ENCODE results near the gene COASY.

The COASY gene

GRCh38 chr17:42574463-42574862 is 12.5 kb downstream of the COASY start:
- H3K4me1 ChIP-seq (ENCODE audit: control insufficient read depth, insufficient read depth, low read length): peaks cover 10% of the 10 kb centered on the region
- no peaks in the 10 kb centered on the region for H3K27me3 ChIP-seq (ENCODE audit: control insufficient read depth, insufficient read depth, low read length, poor library complexity, severe bottlenecking)
- WGBS, 2 experiments: 92 to 94% methylated on average over 3 of the region's 3 CpGs
- H3K36me3 ChIP-seq (ENCODE audit: control insufficient read depth, insufficient read depth, low read length): peaks cover 37% of the 10 kb centered on the region
- H3K9me3 ChIP-seq (ENCODE audit: control insufficient read depth, low read length): no peaks in the 10 kb centered on the region
- H3K27ac ChIP-seq (ENCODE audit: insufficient read depth, low read depth, low read length, poor library complexity, severe bottlenecking): no peak overlapping the region
- no peak overlapping the region for H3K4me3 ChIP-seq (ENCODE audit: insufficient read depth, low read depth, low read length)

GRCh38 chr17:42577140-42577531 is 15.2 kb downstream of the COASY start:
- no peaks in the 10 kb centered on the region for H3K27me3 ChIP-seq (ENCODE audit: control insufficient read depth, insufficient read depth, low read length, poor library complexity, severe bottlenecking)
- H3K36me3 ChIP-seq (ENCODE audit: control insufficient read depth, insufficient read depth, low read length): peaks cover 36% of the 10 kb centered on the region
- H3K4me3 ChIP-seq (ENCODE audit: insufficient read depth, low read depth, low read length): peak overlapping the region; percentile 87
- WGBS, 2 experiments: 4% methylated on average over 18 of the region's 18 CpGs
- H3K9me3 ChIP-seq (ENCODE audit: control insufficient read depth, low read length): no peaks in the 10 kb centered on the region
- peaks cover 10% of the 10 kb centered on the region for H3K4me1 ChIP-seq (ENCODE audit: control insufficient read depth, insufficient read depth, low read length)
- H3K27ac ChIP-seq (ENCODE audit: insufficient read depth, low read depth, low read length, poor library complexity, severe bottlenecking): no peak overlapping the region

- H3K27ac ChIP-seq (ENCODE audit: insufficient read depth, low read depth, low read length, poor library complexity, severe bottlenecking): peak within 1 kb of the TSS; percentile 77
- peaks cover 10% of the 10 kb centered on the region for H3K4me1 ChIP-seq (ENCODE audit: control insufficient read depth, insufficient read depth, low read length)
- WGBS, 2 experiments: 0 to 1% methylated on average over 52 of the region's 52 CpGs
- H3K27me3 ChIP-seq (ENCODE audit: control insufficient read depth, insufficient read depth, low read length, poor library complexity, severe bottlenecking): no peaks in the 10 kb centered on the region
- no peaks in the 10 kb centered on the region for H3K9me3 ChIP-seq (ENCODE audit: control insufficient read depth, low read length)
- peaks cover 37% of the 10 kb centered on the region for H3K36me3 ChIP-seq (ENCODE audit: control insufficient read depth, insufficient read depth, low read length)
- H3K4me3 ChIP-seq (ENCODE audit: insufficient read depth, low read depth, low read length): peak within 1 kb of the TSS; percentile 87
These were observed 15.8 kb downstream of the COASY start, which contains the start of gene PSMC3IP for GRCh38 chr17:42577532-42578281. TSS of gene PSMC3IP (minus strand) at chr17:42577729. CDS start at chr17:42577686, 43 bp downstream.

- Histone ChIP-seq H3K27me3 (ENCODE audit: control insufficient read depth, insufficient read depth, low read length, poor library complexity, severe bottlenecking) (no peaks in the 10 kb centered on the region), H3K36me3 (ENCODE audit: control insufficient read depth, insufficient read depth, low read length) (peaks cover 37% of the 10 kb centered on the region), H3K9me3 (ENCODE audit: control insufficient read depth, low read length) (no peaks in the 10 kb centered on the region), H3K4me3 (ENCODE audit: insufficient read depth, low read depth, low read length) (peak overlapping the region; percentile 87), H3K4me1 (ENCODE audit: control insufficient read depth, insufficient read depth, low read length) (peaks cover 10% of the 10 kb centered on the region), H3K27ac (ENCODE audit: insufficient read depth, low read depth, low read length, poor library complexity, severe bottlenecking) (peak overlapping the region; percentile 77)
- WGBS, 2 experiments: 1 to 2% methylated on average over 20 of the region's 20 CpGs
These were observed 16.4 kb downstream of the COASY start for GRCh38 chr17:42578282-42578869.

GRCh38 chr17:42579794-42580551 is 18.0 kb downstream of the COASY start:
- H3K4me3 ChIP-seq (ENCODE audit: insufficient read depth, low read depth, low read length): no peak overlapping the region
- 74 to 92% methylated on average over 2 of the region's 2 CpGs for WGBS, 2 experiments
- no peak overlapping the region for H3K27ac ChIP-seq (ENCODE audit: insufficient read depth, low read depth, low read length, poor library complexity, severe bottlenecking)
- H3K9me3 ChIP-seq (ENCODE audit: control insufficient read depth, low read length): no peaks in the 10 kb centered on the region
- peaks cover 33% of the 10 kb centered on the region for H3K36me3 ChIP-seq (ENCODE audit: control insufficient read depth, insufficient read depth, low read length)
- H3K27me3 ChIP-seq (ENCODE audit: control insufficient read depth, insufficient read depth, low read length, poor library complexity, severe bottlenecking): no peaks in the 10 kb centered on the region
- peaks cover 10% of the 10 kb centered on the region for H3K4me1 ChIP-seq (ENCODE audit: control insufficient read depth, insufficient read depth, low read length)

GRCh38 chr17:42581744-42582270 is 19.9 kb downstream of the COASY start:
- Histone ChIP-seq H3K27me3 (ENCODE audit: control insufficient read depth, insufficient read depth, low read length, poor library complexity, severe bottlenecking) (no peaks in the 10 kb centered on the region), H3K4me1 (ENCODE audit: control insufficient read depth, insufficient read depth, low read length) (peaks cover under 1% of the 10 kb centered on the region), H3K36me3 (ENCODE audit: control insufficient read depth, insufficient read depth, low read length) (peaks cover 48% of the 10 kb centered on the region), H3K4me3 (ENCODE audit: insufficient read depth, low read depth, low read length) (no peak overlapping the region), H3K27ac (ENCODE audit: insufficient read depth, low read depth, low read length, poor library complexity, severe bottlenecking) (no peak overlapping the region), H3K9me3 (ENCODE audit: control insufficient read depth, low read length) (no peaks in the 10 kb centered on the region)
- WGBS, 2 experiments: 96% methylated on average over 10 of the region's 10 CpGs

GRCh38 chr17:42584880-42585279 is 22.9 kb downstream of the COASY start:
- H3K4me1 ChIP-seq (ENCODE audit: control insufficient read depth, insufficient read depth, low read length): no peaks in the 10 kb centered on the region
- 96 to 97% methylated on average over 8 of the region's 9 CpGs for WGBS, 2 experiments

GRCh38 chr17:42585353-42585752 is 23.4 kb downstream of the COASY start:
- H3K4me1 ChIP-seq (ENCODE audit: control insufficient read depth, insufficient read depth, low read length): no peaks in the 10 kb centered on the region
- 100% methylated on average over 1 of the region's 1 CpG for WGBS, 2 experiments
- no peak overlapping the region for H3K27ac ChIP-seq (ENCODE audit: insufficient read depth, low read depth, low read length, poor library complexity, severe bottlenecking)
- no peaks in the 10 kb centered on the region for H3K9me3 ChIP-seq (ENCODE audit: control insufficient read depth, low read length)
- H3K27me3 ChIP-seq (ENCODE audit: control insufficient read depth, insufficient read depth, low read length, poor library complexity, severe bottlenecking): no peaks in the 10 kb centered on the region
- no peak overlapping the region for H3K4me3 ChIP-seq (ENCODE audit: insufficient read depth, low read depth, low read length)
- H3K36me3 ChIP-seq (ENCODE audit: control insufficient read depth, insufficient read depth, low read length): peaks cover 51% of the 10 kb centered on the region

More at GRCh38 chr17:42584880-42585279, 22.9 kb downstream of the COASY start:
- no peak overlapping the region for H3K27ac ChIP-seq (ENCODE audit: insufficient read depth, low read depth, low read length, poor library complexity, severe bottlenecking)
- peaks cover 51% of the 10 kb centered on the region for H3K36me3 ChIP-seq (ENCODE audit: control insufficient read depth, insufficient read depth, low read length)
- H3K27me3 ChIP-seq (ENCODE audit: control insufficient read depth, insufficient read depth, low read length, poor library complexity, severe bottlenecking): no peaks in the 10 kb centered on the region
- H3K9me3 ChIP-seq (ENCODE audit: control insufficient read depth, low read length): no peaks in the 10 kb centered on the region
- no peak overlapping the region for H3K4me3 ChIP-seq (ENCODE audit: insufficient read depth, low read depth, low read length)

GRCh38 chr17:42586514-42587230 is 24.7 kb downstream of the COASY start:
- Histone ChIP-seq H3K27me3 (ENCODE audit: control insufficient read depth, insufficient read depth, low read length, poor library complexity, severe bottlenecking) (no peaks in the 10 kb centered on the region), H3K27ac (ENCODE audit: insufficient read depth, low read depth, low read length, poor library complexity, severe bottlenecking) (no peak overlapping the region), H3K36me3 (ENCODE audit: control insufficient read depth, insufficient read depth, low read length) (peaks cover 46% of the 10 kb centered on the region), H3K4me3 (ENCODE audit: insufficient read depth, low read depth, low read length) (no peak overlapping the region), H3K4me1 (ENCODE audit: control insufficient read depth, insufficient read depth, low read length) (no peaks in the 10 kb centered on the region), H3K9me3 (ENCODE audit: control insufficient read depth, low read length) (no peaks in the 10 kb centered on the region)
- WGBS, 2 experiments: 93 to 95% methylated on average over 7 of the region's 7 CpGs
